Erythroblast (primary cell): ENCODE measurements around the gene LHPP.
"Not testable (repeated sequence)": the region's sequence is repeated elsewhere in the genome, so short reads cannot be mapped to it uniquely, and the experiment has no call there.

Experiments
- GATA1 ChIP-seq: IDR thresholded peaks from 2 replicates; pipeline ENCODE4 v1.6.1; 2011; ENCODE audit warnings: low read depth, mild to moderate bottlenecking, control low read depth, low read length, moderate library complexity
- POLR2A ChIP-seq: IDR thresholded peaks from 2 replicates; pipeline ENCODE4 v1.6.1; 2011; ENCODE audit warnings: mild to moderate bottlenecking, low read length

GRCh38 chr10:124610186-124610585 is 148.6 kb downstream of the LHPP start:
- not testable (repeated sequence) for TF ChIP-seq POLR2A, GATA1
